ENCODE data around the gene UFD1.

The UFD1 gene

DNA sequence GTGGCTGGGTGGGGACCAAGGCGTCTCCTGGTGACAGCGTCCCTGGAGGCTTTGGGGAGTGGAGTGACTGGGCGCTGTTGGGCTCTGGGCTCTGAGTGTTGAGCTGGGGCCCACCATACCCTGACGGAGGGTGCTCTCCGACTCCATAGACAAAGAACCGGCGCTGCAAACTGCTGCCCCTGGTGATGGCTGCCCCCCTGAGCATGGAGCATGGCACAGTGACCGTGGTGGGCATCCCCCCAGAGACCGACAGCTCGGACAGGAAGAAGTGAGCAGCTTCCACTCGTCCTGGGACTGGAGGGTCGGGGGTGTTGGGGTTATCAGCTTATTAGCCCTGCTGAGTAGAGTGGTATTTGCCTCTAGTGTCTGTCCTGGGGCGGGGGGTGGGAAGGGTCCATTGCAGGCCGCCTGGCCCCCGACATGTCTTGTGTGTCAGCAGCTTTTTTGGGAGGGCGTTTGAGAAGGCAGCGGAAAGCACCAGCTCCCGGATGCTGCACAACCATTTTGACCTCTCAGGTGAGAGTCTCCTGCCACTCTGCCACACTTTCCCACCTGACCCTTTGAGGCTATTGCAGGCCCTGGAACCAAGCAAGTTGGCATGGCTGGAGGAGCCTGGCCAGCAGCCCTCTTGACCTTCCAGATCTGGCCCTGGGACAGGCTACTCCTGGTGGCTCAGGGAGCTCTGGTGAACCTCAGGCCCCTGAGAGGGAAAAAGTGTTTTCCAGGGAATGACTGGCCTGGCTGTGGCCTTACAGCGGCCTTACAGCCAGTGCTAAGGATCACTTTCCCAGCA lies 37.6 kb upstream of the UFD1 start:
- H3K9me3 ChIP-seq (ENCODE audit: control insufficient read depth, low read length): no peaks in the 10 kb centered on the region

DNA sequence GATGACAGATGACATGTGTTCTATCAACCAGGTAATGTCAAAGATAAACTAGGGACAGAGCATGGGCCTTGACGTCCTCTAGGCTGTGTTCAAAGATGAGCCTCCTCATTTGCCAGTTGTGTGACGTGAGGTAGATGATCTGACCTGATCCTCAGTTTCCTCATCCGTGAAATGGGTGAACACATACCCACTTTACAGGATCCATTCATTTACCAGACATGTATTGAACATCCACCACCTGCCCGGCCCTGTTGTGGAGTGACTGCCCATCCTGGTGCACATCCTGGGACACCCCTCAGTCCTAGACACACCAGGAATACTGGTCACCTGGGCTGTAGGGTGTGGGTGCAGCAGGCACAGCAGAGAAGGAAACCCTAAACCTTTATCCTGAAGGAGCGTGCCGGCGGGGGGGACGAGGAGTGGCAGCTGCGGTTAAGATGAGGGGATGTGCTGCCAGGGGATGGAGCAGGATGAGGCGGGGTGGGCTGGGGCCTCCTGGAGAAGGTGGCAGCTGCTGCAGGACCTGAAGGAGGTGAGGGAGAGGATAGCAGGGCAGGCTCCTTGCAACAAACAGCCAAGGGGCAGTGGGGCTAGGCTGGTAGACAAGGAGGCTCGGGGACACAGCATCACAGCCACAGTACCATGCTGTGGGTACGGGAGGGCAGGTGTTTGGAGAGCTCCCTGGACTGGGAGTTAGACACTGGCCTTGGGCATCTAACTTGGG lies 36.8 kb upstream of the UFD1 start:
- Histone ChIP-seq H3K4me1 (no peaks in the 10 kb centered on the region), H3K27me3 (ENCODE audit: control insufficient read depth, insufficient read depth, low read length) (no peaks in the 10 kb centered on the region), H3K79me2 (no peaks in the 10 kb centered on the region), H3K27ac (no peak overlapping the region), H3K9me3 (ENCODE audit: control insufficient read depth, low read length) (no peaks in the 10 kb centered on the region), H3K36me3 (ENCODE audit: control insufficient read depth, insufficient read depth, low read length) (no peaks in the 10 kb centered on the region), H3K9ac (no peak overlapping the region), H3K4me2 (ENCODE audit: low read length) (no peak overlapping the region), H2AFZ (no peak overlapping the region), H3K4me3 (ENCODE audit: low read depth, low read length) (no peak overlapping the region)
- TF ChIP-seq, protein P1, sequence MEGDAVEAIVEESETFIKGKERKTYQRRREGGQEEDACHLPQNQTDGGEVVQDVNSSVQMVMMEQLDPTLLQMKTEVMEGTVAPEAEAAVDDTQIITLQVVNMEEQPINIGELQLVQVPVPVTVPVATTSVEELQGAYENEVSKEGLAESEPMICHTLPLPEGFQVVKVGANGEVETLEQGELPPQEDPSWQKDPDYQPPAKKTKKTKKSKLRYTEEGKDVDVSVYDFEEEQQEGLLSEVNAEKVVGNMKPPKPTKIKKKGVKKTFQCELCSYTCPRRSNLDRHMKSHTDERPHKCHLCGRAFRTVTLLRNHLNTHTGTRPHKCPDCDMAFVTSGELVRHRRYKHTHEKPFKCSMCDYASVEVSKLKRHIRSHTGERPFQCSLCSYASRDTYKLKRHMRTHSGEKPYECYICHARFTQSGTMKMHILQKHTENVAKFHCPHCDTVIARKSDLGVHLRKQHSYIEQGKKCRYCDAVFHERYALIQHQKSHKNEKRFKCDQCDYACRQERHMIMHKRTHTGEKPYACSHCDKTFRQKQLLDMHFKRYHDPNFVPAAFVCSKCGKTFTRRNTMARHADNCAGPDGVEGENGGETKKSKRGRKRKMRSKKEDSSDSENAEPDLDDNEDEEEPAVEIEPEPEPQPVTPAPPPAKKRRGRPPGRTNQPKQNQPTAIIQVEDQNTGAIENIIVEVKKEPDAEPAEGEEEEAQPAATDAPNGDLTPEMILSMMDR (IDR thresholded peaks at IDR 0.05): no peak

More for the DNA sequence above, 37.6 kb upstream of the UFD1 start:
- H3K36me3 ChIP-seq (ENCODE audit: control insufficient read depth, insufficient read depth, low read length): no peaks in the 10 kb centered on the region
- no peaks in the 10 kb centered on the region for H3K4me1 ChIP-seq
- TF ChIP-seq, protein P1 (IDR thresholded peaks at IDR 0.05): no peak
- no peak overlapping the region for H2AFZ ChIP-seq
- H3K79me2 ChIP-seq: no peaks in the 10 kb centered on the region
- no peaks in the 10 kb centered on the region for H3K27me3 ChIP-seq (ENCODE audit: control insufficient read depth, insufficient read depth, low read length)
- no peak overlapping the region for H3K9ac ChIP-seq
- no peak overlapping the region for H3K4me3 ChIP-seq (ENCODE audit: low read depth, low read length)
- H3K27ac ChIP-seq: no peak overlapping the region
- H3K4me2 ChIP-seq (ENCODE audit: low read length): no peak overlapping the region

DNA sequence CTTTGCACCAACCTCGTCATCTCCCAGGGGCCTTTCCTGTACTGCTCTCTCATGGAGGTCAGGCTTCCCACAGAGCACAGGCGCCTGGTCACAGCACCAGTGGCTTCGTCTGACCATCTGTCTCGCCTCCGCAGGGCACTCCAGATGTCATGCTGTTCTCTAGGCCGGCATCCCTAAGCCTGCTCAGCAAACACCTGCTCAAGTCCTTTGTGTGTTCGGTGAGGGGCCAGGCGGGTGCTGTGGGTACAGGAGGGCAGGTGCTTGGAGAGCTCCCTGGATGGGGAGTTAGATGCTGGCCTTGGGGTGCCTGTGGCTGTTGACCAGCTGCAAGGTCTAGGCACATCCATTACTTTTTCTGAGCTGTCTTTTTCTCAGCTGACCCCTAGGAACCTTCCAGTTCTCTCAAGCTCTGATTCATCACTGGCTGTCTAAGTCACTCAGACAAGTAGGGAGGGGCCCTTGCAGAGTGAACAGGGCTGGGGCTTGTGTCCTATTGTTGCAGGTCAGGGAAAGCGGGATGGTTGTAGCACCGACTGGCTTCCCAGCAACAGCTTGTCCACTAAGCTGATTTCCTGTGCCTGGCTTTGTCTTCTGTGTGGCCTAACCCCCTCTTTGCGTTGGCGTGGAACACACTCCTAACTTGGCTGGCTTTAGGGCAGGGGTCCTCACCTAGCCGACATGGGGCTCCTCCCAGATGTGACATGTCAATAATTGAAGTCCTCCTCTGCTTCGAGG lies 36.0 kb upstream of the UFD1 start:
- H3K9ac ChIP-seq: no peak overlapping the region
- no peaks in the 10 kb centered on the region for H3K79me2 ChIP-seq
- no peaks in the 10 kb centered on the region for H3K27me3 ChIP-seq (ENCODE audit: control insufficient read depth, insufficient read depth, low read length)
- H3K36me3 ChIP-seq (ENCODE audit: control insufficient read depth, insufficient read depth, low read length): no peaks in the 10 kb centered on the region
- H3K27ac ChIP-seq: no peak overlapping the region
- H3K4me1 ChIP-seq: no peaks in the 10 kb centered on the region
- H3K4me2 ChIP-seq (ENCODE audit: low read length): no peak overlapping the region
- TF ChIP-seq, protein P1 (IDR thresholded peaks at IDR 0.05): no peak
- H3K4me3 ChIP-seq (ENCODE audit: low read depth, low read length): no peak overlapping the region
- no peaks in the 10 kb centered on the region for H3K9me3 ChIP-seq (ENCODE audit: control insufficient read depth, low read length)
- H2AFZ ChIP-seq: no peak overlapping the region

DNA sequence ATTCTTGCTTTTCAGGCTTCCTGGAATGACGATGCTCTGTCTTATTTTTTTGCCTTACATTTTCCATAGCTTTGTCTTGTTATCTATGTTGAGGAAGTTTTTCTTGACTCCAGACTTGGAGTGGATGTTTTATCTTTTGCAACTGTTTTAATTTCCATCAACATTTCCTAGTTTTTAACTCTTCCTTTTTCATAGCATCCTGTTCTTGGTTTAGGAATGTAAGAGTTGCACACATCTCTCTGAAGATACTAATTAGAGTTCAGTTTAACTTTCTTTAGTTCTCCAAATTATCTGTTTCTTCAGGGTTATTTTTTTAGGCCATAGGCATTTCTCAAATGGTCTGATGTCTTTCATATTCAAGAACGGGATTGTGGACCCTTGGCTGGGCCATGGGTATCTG lies 34.8 kb upstream of the UFD1 start:
- H3K36me3 ChIP-seq (ENCODE audit: control insufficient read depth, insufficient read depth, low read length): no peaks in the 10 kb centered on the region
- no peaks in the 10 kb centered on the region for H3K79me2 ChIP-seq
- no peak overlapping the region for H2AFZ ChIP-seq
- no peak overlapping the region for H3K27ac ChIP-seq
- TF ChIP-seq, protein P1 (IDR thresholded peaks at IDR 0.05): no peak
- H3K27me3 ChIP-seq (ENCODE audit: control insufficient read depth, insufficient read depth, low read length): no peaks in the 10 kb centered on the region
- H3K4me2 ChIP-seq (ENCODE audit: low read length): no peak overlapping the region
- no peak overlapping the region for H3K4me3 ChIP-seq (ENCODE audit: low read depth, low read length)
- no peak overlapping the region for H3K9ac ChIP-seq
- H3K9me3 ChIP-seq (ENCODE audit: control insufficient read depth, low read length): no peaks in the 10 kb centered on the region
- no peaks in the 10 kb centered on the region for H3K4me1 ChIP-seq
